GM21528 (cell line): ENCODE data around the gene PLP1.
"Not testable (repeated sequence)": the region's sequence is repeated elsewhere in the genome, so short reads cannot be mapped to it uniquely, and the experiment has no call there.

Experiments used
- ATAC-seq: cut with Tn5 transposase; IDR thresholded peaks from one replicate; pipeline ENCODE4 v1.9.1; 2021; ENCODE audit warnings: mild to moderate bottlenecking, moderate library complexity; ENCODE audit not compliant: unreplicated experiment, low FRiP score

PLP1 gene, protein sequence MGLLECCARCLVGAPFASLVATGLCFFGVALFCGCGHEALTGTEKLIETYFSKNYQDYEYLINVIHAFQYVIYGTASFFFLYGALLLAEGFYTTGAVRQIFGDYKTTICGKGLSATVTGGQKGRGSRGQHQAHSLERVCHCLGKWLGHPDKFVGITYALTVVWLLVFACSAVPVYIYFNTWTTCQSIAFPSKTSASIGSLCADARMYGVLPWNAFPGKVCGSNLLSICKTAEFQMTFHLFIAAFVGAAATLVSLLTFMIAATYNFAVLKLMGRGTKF

DNA sequence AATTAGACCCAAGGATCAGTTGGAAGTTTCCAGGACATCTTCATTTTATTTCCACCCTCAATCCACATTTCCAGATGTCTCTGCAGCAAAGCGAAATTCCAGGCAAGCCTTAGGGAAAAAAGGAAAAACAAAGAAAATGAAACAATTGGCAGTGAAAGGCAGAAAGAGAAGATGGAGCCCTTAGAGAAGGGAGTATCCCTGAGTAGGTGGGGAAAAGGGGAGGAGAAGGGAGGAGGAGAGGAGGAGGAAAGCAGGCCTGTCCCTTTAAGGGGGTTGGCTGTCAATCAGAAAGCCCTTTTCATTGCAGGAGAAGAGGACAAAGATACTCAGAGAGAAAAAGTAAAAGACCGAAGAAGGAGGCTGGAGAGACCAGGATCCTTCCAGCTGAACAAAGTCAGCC is at the start of gene PLP1:
PLP1 (plus strand) TSS at position 295 of the 400 bp plus-strand sequence. CDS start 156 bp downstream, outside the sequence.
- ATAC-seq = no peak

DNA sequence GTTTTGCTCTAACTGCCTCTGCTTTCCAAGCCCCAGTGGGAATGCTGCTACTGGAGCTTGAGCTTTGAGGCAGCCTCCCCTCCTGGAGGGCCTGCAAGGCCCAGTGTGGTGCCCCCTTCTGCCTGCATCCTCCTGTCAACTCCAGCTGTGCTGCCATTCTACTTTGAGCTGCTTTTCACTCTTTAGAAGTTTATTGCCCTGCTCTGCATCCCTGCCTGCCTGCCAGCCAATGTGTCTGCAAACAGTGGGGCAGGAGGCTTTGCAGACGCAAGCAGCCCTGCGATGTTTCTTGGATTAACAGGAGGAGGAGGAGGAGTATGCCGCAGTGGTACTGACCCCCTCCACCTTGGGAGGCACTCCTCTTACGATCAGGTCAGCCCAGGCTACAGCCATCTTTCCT is 49.5 kb upstream of the PLP1 start:
- no peak for ATAC-seq

DNA sequence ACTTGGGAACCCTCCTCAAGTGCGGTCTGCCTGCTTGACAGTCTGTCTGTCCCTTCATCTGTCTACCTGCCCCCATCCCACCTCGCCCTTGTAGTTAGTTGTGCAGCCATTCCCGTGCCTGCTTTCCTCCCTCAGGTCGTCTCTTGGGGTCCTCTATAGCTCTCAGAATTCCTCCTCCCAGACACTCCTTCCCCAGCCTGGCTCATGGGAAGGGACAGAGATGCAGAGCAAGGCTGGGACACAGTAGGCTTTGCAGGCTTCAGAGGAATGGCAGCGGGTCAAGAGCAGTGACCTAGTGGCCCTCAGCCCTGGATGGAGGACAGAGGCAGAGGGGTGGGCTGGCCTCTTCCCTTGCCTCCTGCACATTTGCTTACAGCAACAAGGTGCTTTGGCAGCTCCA is 47.6 kb upstream of the PLP1 start:
- no peak for ATAC-seq

DNA sequence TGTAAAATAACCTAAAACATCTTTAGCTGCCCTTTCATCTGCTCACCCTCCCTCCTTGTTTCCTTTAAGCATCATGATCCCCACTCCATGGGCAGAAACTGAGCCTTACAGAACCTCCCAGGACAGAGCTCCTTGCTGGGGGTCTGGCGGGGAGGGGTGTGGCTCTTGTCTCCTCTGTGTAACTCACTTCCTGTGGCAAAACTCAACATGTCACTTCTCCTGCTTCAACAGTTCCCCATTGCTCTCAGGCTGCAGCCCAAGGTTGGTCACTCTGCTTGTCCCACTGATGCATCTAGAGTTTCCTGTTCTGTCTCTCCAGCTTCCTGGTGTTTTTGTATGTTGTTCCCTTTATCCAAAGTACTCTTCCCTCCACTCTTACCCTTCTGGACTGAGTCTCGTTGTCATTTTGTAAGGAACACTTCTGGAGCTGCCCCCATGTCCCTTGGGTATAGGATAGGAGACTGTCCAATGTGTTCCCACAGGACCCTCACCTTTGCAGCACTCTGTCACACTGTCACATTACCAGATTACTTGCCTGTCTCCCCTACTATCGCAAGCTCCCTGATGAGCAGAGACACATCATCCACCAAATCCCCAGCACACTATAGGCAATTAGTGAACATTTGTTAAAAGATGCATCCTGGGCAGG is 46.4 kb upstream of the PLP1 start:
- ATAC-seq = no peak

DNA sequence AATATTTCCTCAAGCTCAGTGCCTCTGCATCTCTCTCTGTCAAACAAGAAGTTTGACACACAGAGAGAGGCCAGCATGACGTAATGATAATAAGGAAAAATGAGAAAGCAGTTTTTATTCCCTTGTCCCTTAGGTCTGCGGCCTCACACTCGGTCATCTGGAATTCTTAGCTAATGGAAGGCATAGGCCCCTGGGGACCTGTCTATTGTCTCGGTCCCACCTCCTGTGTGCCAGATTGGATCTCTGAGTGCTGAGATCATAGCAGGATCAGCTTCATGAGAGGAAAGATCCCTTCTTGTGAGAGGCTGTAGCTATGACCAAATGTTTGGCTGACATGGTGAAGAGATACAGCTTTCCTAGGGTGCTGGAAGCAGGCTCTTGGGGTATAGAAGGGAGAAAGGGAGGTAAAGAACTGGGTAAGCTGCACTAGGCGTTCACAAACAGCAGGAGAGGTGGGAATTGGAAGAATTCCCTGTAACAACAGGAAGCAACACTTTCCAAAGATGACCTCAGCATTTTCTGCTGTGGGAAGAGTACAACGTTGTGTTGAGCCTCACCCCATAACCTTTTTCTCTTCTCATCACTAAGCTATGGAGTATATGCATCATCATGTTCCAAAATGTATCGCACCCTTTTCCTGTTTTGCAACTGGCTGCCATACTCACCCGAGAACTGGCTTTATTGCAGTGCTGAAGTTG is 45.7 kb upstream of the PLP1 start:
- no peak for ATAC-seq

DNA sequence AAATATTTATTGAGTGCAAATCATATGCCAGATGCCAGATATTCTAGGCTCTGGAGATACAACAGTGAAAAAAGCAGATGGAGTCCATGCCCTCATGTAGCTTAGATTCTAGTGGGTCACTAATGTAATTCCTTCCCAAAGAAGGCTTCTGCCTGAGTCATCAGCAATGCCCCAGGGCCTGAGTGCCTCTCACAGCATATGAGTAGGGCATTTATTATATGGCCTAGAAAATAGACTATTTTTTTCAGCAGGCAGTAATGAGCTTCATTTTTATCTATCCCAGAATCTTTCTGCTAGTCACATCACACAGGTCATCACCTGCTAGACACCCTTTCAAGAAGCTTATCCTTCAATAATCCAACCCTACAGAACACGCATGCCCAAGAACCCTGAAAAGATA is 43.6 kb upstream of the PLP1 start:
- ATAC-seq = no peak

DNA sequence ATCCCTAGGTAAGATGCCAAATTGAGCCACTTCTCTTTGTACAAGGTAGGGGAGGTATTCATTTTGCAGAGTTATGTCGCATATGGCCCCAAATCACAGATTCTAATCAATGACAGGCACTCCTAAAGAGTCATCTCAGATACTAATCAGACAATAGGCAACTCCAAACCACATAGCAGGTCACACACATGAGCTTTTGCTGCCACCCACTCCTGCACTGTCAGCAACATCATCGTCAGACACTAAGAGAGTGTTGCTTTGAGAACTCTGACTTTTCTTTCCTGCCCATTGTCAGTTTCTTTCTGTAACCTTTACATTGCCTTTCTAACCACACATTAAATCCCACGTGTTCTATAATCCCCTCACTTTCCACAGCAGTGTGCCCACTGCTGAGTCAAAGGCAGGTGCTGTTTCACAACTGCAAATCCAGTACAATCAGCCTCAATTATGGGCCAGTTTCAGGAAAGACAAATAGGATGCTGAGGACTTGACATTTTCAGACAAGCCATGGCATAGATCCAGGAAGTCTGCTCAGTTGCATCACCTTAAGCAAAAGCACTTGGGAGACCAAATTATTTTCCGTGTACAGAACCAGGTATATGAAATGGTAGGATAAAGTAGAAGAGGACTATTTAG is 42.4 kb upstream of the PLP1 start:
- ATAC-seq = no peak

DNA sequence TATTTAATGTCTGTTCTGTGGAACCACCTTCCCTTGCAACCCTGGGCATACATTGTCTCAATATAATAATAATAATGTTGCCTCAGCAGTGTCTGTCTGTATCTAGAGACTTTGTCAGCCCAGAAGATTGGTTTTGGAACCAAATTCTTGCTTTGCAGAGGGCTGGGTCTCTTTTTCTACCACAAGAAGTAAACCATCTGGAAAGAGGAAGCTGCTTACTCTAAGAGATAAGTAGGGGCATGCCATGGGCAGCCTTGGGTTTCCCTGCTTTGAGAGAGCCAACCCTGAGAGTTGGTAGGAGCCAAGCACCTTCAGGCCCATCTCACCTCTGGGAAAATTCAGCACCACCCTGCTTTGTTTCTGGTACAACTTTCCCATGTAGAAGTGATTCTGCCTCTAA is 38.9 kb upstream of the PLP1 start:
- ATAC-seq = no peak

DNA sequence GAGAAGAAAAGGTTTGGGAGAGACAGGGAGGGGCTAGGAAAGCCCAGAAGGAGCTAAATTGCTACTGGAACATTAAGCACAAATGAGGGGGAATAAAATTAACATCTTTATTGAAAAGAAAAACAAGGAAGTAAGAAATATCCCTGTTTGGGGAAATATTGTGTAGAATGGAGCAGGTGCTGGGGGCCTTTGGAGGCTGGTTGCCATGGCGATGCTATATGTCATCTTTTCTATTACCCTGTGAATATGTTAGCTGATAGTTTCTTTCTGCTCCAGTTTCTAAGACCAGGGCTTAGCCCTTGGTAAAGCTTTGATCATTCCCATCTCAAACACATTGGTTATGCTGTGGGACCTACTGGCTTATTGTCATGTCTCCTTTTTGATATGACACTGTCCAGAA is 37.2 kb upstream of the PLP1 start:
- no peak for ATAC-seq

DNA sequence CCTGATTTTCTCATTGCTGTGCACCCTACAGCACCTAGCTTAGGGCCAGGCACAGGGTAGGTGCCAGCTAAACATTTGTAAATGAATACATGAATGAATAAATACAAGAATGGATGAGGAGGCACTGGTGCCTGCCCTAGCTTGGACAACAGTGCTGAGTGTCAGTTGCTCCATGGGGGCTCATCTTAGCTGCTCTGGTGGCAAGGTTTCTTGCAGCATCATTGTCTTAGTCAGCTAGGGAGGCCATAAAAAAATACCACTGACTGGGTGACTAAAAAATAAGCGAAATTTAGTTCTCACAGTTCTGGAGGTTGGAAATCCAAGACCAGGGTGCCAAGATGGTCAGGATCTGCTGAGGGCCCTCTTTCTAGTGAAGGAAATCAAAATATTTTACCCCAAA is 34.8 kb upstream of the PLP1 start:
- no peak for ATAC-seq

DNA sequence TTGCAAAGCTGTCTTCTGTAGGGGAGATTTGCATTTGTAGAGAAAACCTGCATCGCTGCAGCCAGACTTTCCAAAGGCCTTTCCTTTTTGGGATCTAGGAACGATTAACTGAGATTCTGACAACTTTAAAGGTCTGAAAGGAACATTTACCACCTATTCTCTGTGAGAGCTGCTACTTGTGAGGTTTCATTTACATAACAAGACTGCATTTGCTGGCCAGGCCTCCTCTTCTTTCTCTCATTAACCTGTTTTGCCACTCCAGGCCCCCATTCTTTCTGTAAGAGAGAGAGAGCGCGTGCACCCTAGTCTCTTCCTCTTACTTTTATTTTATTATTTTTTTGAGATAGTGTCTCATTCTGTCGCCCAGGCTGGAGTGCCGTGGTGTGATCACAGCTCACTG is 34.3 kb upstream of the PLP1 start:
- ATAC-seq = no peak

DNA sequence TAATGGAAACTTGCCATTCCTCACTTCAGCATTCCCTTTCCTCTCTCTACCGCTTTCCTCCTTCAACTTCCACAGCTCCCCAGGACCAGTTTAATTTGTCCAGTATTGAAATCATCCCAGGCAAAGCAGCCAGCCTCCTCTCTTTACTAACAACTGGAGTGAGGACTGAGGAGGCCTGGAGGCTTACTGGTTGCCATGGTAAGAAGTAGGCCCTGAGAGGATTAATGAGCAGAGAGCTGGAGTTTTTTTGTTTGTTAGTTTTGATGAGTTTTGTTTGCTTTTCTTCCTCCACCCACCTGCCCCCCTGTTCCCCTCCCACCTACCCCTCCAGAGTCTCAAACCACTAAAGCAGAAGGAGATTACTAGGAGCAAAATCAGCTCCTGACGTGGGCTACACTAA is 29.5 kb upstream of the PLP1 start:
- ATAC-seq = no peak

DNA sequence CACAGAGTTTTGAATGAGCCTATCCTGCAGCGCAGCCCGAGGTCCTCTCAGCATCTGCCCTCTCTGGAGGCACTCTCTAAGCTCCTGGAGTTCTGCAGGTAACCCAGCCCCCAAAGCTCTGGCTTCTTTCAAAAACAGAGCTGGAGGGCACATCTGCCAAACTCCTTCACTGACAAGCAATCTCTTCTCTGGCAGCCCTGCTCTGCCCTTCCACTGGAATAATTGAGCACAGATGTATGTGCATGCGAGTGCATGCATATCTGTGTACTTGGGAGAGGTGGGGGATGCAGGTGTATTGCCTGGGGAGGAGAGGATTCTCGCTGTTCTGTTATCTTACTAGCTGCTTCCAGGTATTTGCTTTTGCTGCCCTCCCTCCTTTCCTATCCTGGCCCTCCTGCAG is 22.2 kb upstream of the PLP1 start:
- no peak for ATAC-seq

DNA sequence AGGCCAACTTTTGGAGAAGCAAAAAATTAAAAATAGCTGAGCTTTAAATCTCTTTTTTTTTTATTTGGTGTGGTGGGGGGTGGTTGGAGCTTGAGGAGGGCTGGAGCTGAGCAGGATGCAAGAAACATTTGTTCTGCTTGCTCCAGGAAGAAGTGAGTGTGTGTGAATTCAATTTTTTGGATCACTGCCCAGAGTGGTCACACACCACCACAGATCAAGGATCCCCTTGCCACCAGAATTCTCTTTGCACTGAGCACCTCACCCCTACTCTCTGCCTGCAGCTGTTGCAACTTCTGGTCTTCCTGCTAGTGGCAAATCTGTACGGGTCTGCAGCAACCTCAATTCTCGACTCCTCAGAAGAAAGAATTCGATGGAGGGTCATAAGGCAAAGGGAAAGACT is 19.9 kb upstream of the PLP1 start:
- no peak for ATAC-seq

DNA sequence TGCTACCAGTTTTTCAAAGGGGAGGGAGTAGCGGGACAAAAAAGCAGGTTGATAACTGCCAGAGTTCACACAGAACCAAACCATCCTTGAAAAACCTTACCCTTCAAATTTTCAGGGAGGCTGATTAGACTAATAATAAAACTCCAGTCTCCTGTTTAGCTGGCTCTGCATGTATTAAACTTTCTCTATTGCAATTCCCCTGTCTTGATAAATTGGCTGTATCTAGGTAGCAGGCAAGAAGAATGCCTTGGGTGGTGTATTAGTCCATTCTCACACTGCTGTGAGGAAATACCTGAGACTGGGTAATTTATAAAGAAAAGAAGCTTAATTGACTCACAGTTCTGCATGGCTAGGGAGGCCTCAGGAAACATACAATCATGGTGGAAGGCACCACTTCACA is 18.1 kb upstream of the PLP1 start:
- ATAC-seq = no peak

DNA sequence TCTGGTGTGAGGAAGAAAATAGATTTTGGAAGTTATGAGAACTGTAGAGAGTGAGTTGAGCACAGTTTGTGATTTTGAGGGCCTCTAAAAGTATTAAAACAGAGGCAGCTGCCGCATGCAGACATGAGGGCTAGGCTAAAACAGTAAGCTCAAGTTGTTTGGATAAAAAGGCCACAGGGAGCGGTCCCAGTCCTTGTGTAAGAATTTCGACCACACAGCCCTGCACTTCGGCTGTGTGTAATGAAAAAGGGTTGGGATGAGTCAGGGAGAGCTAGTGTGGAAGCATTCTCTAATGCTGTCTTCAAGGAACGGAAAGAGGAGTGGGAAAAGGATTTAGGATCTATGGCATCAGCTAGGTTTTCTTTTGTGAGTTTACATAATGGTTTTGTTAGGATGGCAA is 13.1 kb upstream of the PLP1 start:
- not testable (repeated sequence) for ATAC-seq

DNA sequence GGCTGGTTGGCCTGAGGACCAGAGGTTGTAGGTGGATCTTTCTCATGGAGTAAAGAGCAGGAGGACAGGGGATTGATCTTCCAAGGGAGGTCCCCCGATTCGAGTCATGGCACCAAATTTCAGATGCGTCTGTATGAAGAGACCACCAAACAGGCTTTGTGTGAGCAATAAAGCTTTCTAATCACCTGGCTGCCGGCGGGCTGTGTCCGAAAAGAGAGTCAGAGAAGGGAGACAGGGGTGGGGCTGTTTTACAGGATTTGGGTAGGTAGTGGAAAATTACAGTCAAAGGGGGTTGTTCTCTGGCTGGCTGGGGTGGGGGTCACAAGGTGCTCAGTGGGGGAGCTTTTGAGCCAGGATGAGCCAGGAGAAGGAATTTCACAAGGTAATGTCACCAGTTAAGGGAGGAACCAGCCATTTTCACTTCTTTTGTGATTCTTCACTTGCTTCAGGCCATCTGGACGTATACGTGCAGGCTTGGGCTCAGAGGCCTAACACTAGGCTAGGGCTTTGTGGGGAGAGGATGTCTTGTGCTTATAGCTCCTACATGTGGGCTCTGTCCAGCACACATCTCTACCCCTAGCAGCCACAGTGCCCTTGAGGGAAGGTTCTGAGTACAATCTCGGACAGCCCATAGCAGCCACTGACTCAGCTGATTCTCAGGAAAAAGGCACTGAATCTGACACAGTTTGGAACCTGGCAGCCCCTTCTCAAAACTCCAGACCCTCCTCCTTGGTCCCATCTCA is 9.7 kb upstream of the PLP1 start:
- not testable (repeated sequence) for ATAC-seq

DNA sequence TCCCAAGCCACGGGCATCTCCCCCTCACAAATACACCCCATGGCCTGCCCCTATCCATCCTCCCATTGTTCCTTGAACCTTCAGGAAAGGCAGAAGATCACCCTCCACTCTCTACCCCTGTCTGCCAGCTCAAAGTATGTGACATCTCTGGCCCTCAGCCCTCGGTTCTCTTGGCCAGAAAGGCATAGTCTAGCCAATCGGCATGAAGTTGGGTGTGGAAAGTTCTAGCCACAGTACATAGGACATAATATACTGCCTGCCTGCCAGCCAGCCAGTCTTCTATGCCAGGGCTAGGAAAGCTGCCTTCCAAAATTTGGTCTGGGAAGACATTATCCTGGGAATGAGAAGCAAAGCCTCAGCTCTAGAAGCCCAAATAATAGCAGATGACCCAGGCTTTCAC is 3.2 kb upstream of the PLP1 start:
- ATAC-seq = no peak

DNA sequence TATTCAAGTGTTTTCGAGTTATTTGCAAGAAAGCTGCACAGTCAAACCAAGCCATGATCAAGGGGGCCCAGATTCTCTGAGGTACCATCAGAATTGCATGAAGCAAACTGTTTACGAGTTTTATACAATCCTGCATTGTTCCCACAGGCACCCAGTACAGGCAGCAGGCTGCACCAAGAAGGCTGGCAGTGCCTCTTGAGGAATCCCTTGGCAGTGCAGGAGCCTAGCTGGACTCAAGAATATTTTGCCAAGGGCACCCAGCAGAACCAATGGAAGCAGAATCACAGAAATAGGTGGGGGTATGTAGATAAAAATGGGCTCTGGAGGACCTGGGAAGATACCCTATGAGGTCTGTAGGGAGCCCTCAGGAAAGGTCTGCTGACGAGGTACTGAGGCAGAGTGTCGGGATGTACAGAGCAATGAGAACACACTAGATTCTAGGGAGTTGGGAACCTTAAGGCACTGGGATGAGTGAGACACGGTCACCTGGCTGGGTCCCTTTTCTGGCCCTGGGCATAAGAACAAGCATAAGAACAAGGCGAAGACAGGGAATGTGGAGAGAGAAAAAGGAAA is 2.5 kb upstream of the PLP1 start:
- ATAC-seq = no peak

DNA sequence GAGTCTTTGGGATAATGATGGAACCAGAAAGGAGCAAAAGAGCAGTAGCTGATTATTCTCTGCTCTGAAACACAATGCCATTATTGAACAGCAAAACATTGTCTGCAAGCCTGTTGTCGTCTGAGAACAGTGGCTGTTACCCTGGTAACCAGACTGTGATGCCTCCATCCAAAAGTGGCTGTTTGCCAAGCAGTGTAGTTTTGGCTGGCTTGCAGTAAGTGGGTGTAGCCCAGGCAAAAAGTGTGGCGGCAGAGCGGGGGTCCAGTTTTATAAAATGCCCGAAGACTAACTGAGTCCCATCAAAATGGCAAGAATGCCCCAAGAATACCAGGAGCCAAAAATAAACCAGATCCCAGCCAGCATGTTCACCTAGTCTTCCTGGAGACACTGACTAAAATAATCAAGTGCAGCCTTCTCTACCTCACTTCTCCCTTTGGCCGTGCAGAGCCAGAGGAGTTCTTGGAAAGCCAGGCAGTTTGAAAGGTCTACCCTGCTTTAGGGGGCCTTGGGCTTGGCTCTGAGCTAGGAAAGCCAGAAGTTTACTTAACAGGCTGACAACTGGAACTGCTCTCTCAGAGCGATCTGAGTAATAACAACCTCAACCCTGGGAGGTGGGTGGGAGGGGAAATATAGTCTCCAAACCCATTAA is 2.6 kb downstream of the PLP1 start:
- no peak for ATAC-seq
